CD4-positive, CD25-positive, alpha-beta regulatory T cell (primary cell): ENCODE results near the gene RNASE12. TPM values are rescaled to one million over a fixed set of nuclear protein-coding genes. Genes with fewer than 3 reads are reported as not detected.
"Not testable (repeated sequence)": the region's sequence is repeated elsewhere in the genome, so short reads cannot be mapped to it uniquely, and the experiment has no call there.

Source experiments
- ATAC-seq, 2 donors: fragments of 150-1000 bp; cut with Tn5 transposase; one replicate each; pipeline ENCODE4 v1.10.0; 2021; ENCODE audit warnings: low read depth in 2 of 2, moderate number of reproducible peaks in 2 of 2, moderate library complexity in 1 of 2
- DNase-seq, 3 donors: peaks; one replicate each; pipeline versions ENCODE4 v3.0.0 to v3.0.0-alpha.2; 2012 to 2022; ENCODE audit warnings: mixed read lengths in 1 of 3
- H3K27ac ChIP-seq: one replicate; pipeline ENCODE4 v1.7.0; 2013; ENCODE audit warnings: mild to moderate bottlenecking, low read length; ENCODE audit not compliant: insufficient read depth, poor library complexity, severe bottlenecking
- H3K27me3 ChIP-seq: one replicate; pipeline ENCODE4 v1.7.0; 2013; ENCODE audit warnings: low read length; ENCODE audit not compliant: control insufficient read depth, insufficient read depth
- H3K36me3 ChIP-seq: one replicate; pipeline ENCODE4 v1.7.0; 2013; ENCODE audit warnings: mild to moderate bottlenecking, low read length, moderate library complexity; ENCODE audit not compliant: control insufficient read depth, insufficient read depth
- H3K4me1 ChIP-seq: 2 replicates; pipeline ENCODE4 v1.7.0; 2013; ENCODE audit warnings: mild to moderate bottlenecking, low read length; ENCODE audit not compliant: insufficient read depth, control insufficient read depth, poor library complexity, severe bottlenecking
- H3K4me3 ChIP-seq: one replicate; pipeline ENCODE4 v1.7.0; 2013; ENCODE audit warnings: low read depth, mild to moderate bottlenecking, low read length, moderate library complexity
- H3K9me3 ChIP-seq, 2 experiments: 1 replicate in 1 of 2; 2 replicates in 1 of 2; pipeline ENCODE4 v1.7.0; 2013; ENCODE audit warnings: low read length in 2 of 2, mild to moderate bottlenecking in 1 of 2, moderate library complexity in 1 of 2; ENCODE audit not compliant: control insufficient read depth in 2 of 2
- H3K27ac Mint-ChIP-seq, 3 donors: one replicate each; pipeline ENCODE4 v1.8.0; 2020 to 2022; ENCODE audit warnings: mild to moderate bottlenecking in 3 of 3, mixed read lengths in 3 of 3, moderate library complexity in 2 of 3
- H3K27me3 Mint-ChIP-seq: one replicate; pipeline ENCODE4 v1.8.0; 2022; ENCODE audit warnings: mild to moderate bottlenecking, mixed read lengths
- H3K36me3 Mint-ChIP-seq: one replicate; pipeline ENCODE4 v1.8.0; 2020; ENCODE audit warnings: mixed read lengths
- H3K4me1 Mint-ChIP-seq, 4 donors: one replicate each; pipeline ENCODE4 v1.8.0; 2020 to 2022; ENCODE audit warnings: mixed read lengths in 4 of 4, mild to moderate bottlenecking in 1 of 4
- H3K4me3 Mint-ChIP-seq, 4 donors: one replicate each; pipeline ENCODE4 v1.8.0; 2020 to 2022; ENCODE audit warnings: mild to moderate bottlenecking in 4 of 4, mixed read lengths in 4 of 4, moderate library complexity in 3 of 4
- H3K9me3 Mint-ChIP-seq, 7 donors: one replicate each; pipeline ENCODE4 v1.8.0; 2020 to 2022; ENCODE audit warnings: mixed read lengths in 7 of 7, mild to moderate bottlenecking in 3 of 7, moderate library complexity in 2 of 7
- polyA plus RNA-seq, 4 donors: library from polyadenylated mRNA; unstranded; fragments of 300-500 nt; fragmentation: Illumina TruSeq; gene quantifications; one replicate each; pipeline ENCODE4 v1.2.3, GENCODE V29; 2021
- total RNA-seq: library from RNA; stranded (reverse); gene quantifications from one replicate; pipeline ENCODE4 v1.2.3, GENCODE V29; 2022

Gene RNASE12
- total and polyA plus RNA-seq, 5 donors from 2014 or later = not detected

DNA sequence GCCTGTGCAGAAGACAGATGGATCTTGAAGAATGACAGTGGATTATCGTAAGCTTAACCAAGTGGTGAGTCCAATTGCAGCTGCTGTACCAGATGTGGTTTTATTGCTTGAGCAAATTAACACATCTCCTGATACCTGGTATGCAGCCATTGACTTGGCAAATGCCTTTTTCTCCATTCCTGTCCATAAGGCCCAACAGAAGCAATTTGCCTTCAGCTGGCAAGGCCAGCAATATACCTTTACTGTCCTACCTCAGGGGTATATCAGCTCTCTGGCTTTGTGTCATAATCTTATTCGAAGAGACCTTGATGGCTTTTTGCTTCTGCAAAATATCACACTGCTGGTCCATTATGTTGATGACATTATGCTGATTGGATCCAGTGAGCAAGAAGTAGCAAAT, 21.3 kb downstream of the RNASE12 start:
- H3K27ac Mint-ChIP-seq, H3K4me1 ChIP-seq, H3K36me3 Mint-ChIP-seq, H3K27ac ChIP-seq, H3K4me1 Mint-ChIP-seq, DNase-seq, H3K4me3 Mint-ChIP-seq, H3K4me3 ChIP-seq, H3K36me3 ChIP-seq, ATAC-seq, H3K27me3 ChIP-seq: not testable (repeated sequence)
- Mint-ChIP-seq H3K9me3 (peaks cover 0 to 17% (median 1%) of the 10 kb centered on the region in 7 donors), H3K27me3 (peaks cover 14% of the 10 kb centered on the region)
- H3K9me3 ChIP-seq = peaks cover 10 to 14% of the 10 kb centered on the region in 2 experiments

DNA sequence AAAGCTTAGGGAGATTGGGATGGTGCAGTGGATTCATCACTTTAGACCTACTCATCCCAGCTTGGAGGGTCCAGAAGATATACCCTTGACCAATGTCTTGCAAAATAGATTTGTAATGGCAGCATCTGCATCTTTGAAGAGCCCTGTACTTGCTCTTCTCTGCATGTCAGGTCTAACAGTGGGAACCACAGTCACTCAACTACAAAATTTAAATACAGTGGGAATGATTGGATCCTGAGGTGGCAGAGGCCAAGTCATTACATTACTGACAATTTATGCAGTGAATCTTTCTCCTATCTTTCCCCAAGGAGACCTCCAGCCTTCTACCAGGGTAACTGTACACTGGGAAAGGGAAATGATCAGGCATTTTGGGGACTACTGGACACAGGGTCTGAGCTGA, 22.1 kb downstream of the RNASE12 start:
- H3K9me3 ChIP-seq = peaks cover 10 to 14% of the 10 kb centered on the region in 2 experiments
- Mint-ChIP-seq H3K27ac (no peak overlapping the region), H3K27me3 (peaks cover 20% of the 10 kb centered on the region), H3K36me3 (no peaks in the 10 kb centered on the region), H3K4me1 (peaks cover 0 to 7% (median 6%) of the 10 kb centered on the region in 4 donors), H3K9me3 (peaks cover 0 to 17% (median 1%) of the 10 kb centered on the region in 7 donors), H3K4me3 (no peak overlapping the region)
- DNase-seq (no peak), ATAC-seq (no peak)
- H3K4me3 ChIP-seq = no peak overlapping the region
- no peaks in the 10 kb centered on the region for H3K27me3 ChIP-seq
- no peaks in the 10 kb centered on the region for H3K36me3 ChIP-seq
- no peak overlapping the region for H3K27ac ChIP-seq
- no peaks in the 10 kb centered on the region for H3K4me1 ChIP-seq

DNA sequence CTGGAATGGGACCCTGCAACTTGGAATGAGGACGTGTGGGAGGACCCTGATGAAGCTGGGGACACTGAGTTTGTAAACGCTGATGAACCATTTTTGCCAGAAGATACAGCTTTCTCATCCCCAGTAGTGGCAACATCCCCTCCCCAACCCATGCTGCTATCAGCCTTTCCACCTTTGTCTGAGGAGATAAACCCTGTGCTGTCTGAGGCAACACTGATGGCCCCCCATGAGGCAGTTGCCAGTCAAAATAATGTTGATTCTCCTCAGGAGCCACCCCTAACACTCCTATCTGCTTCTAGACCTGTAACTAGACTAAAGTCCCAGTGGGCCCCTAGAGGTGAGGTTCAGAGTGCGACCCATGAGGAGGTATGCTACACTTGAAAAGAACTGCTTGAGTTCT, 22.8 kb downstream of the RNASE12 start:
- Histone ChIP-seq H3K4me3 (no peak overlapping the region), H3K27me3 (peaks cover 3% of the 10 kb centered on the region), H3K4me1 (no peaks in the 10 kb centered on the region), H3K27ac (no peak overlapping the region), H3K36me3 (no peaks in the 10 kb centered on the region), H3K9me3 (peaks cover 10 to 14% of the 10 kb centered on the region in 2 experiments)
- H3K27ac Mint-ChIP-seq = peak overlapping the region in 1 of 3 donors; percentile 40
- H3K4me1 Mint-ChIP-seq = peaks cover 0 to 7% (median 6%) of the 10 kb centered on the region in 4 donors
- H3K4me3 Mint-ChIP-seq = no peak overlapping the region
- peaks cover 0 to 17% (median 1%) of the 10 kb centered on the region in 7 donors for H3K9me3 Mint-ChIP-seq
- DNase-seq (no peak), ATAC-seq (no peak)
- peaks cover 20% of the 10 kb centered on the region for H3K27me3 Mint-ChIP-seq
- H3K36me3 Mint-ChIP-seq = no peaks in the 10 kb centered on the region

DNA sequence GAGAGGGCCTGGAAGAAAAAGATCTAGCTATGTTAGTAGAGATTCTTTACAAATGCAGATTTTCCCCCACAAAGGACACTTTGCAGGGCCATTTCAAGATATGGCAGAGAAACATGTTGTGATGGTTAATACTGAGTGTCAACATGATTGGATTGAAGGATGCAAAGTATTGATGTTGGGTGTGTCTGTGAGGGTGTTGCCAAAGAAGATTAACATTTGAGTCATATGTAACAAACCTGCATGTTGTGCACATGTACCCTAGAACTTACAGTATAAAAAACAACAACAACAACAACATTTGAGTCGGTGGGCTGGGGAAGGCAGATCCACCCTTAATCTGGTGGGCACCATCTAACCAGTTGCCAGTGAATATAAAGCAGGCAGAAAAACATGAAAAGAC, 24.0 kb downstream of the RNASE12 start:
- not testable (repeated sequence) for ATAC-seq, H3K36me3 Mint-ChIP-seq

DNA sequence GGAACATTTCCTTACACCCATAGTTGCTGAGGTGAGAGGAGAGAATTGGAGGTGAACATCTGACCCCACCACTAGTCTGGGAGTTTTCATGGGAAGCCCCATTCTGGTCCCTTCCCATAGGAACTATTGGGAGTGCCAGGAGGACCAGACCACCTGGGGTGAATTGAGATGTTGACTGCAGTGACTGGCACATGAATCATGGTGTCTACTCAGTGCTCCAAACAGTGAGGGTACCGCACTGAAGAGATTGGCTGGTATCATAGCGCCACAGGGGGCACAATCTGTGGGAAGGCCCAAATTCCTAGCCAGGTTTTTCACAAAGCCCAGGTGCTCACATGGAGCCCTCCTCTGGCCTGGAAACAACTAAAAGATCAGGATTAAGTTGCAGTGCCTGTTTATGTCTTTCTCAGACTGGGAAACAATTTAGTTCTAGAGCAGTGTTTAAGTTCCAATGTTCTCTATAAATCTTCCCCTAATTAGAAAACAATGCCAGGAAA, 26.6 kb downstream of the RNASE12 start:
- H3K4me1 ChIP-seq = no peaks in the 10 kb centered on the region
- peaks cover 8 to 12% of the 10 kb centered on the region in 2 experiments for H3K9me3 ChIP-seq
- H3K27me3 ChIP-seq = peaks cover 5% of the 10 kb centered on the region
- H3K27me3 Mint-ChIP-seq = peaks cover 24% of the 10 kb centered on the region
- H3K36me3 Mint-ChIP-seq = no peaks in the 10 kb centered on the region
- H3K27ac Mint-ChIP-seq = no peak overlapping the region
- H3K27ac ChIP-seq = no peak overlapping the region
- no peaks in the 10 kb centered on the region for H3K36me3 ChIP-seq
- ATAC-seq (no peak), DNase-seq (no peak)
- H3K4me1 Mint-ChIP-seq = peaks cover 0 to 7% (median 6%) of the 10 kb centered on the region in 4 donors
- no peak overlapping the region for H3K4me3 ChIP-seq
- no peak overlapping the region for H3K4me3 Mint-ChIP-seq
- H3K9me3 Mint-ChIP-seq = peaks cover 0 to 15% (median 0%) of the 10 kb centered on the region in 7 donors

More for the DNA sequence above, 24.0 kb downstream of the RNASE12 start:
- not testable (repeated sequence) for H3K4me1 Mint-ChIP-seq, H3K4me1 ChIP-seq, H3K27ac ChIP-seq, H3K4me3 ChIP-seq, H3K27ac Mint-ChIP-seq, H3K4me3 Mint-ChIP-seq, H3K27me3 ChIP-seq, H3K36me3 ChIP-seq, DNase-seq
- Mint-ChIP-seq H3K27me3 (peaks cover 21% of the 10 kb centered on the region), H3K9me3 (peaks cover 0 to 17% (median 0%) of the 10 kb centered on the region in 7 donors)
- peaks cover 10 to 14% of the 10 kb centered on the region in 2 experiments for H3K9me3 ChIP-seq

DNA sequence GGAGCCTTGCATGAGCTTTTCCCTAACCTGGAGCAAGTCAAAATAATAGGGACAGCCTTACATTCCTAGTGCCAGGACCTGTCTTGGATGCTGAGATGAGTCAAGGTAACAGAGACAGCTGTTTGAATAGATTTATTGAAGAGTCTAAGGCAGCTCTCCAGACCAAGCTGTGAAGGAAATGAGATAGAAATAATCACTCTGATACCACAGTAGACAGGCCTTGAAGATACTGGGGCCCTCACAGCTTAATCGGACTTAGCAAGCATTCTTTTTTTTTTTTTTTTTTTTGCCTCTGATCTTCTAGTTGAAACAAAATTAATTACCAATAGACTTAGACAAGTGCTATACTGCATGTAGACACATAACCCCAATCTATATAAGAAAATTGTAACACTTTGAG, 27.2 kb downstream of the RNASE12 start:
- Histone ChIP-seq H3K4me1 (no peaks in the 10 kb centered on the region), H3K27ac (no peak overlapping the region), H3K4me3 (no peak overlapping the region), H3K27me3 (peaks cover 5% of the 10 kb centered on the region), H3K36me3 (no peaks in the 10 kb centered on the region), H3K9me3 (peaks cover 3 to 6% of the 10 kb centered on the region in 2 experiments)
- no peak overlapping the region for H3K27ac Mint-ChIP-seq
- no peak for ATAC-seq
- no peaks in the 10 kb centered on the region for H3K36me3 Mint-ChIP-seq
- peaks cover 0 to 7% (median 6%) of the 10 kb centered on the region in 4 donors for H3K4me1 Mint-ChIP-seq
- peaks cover 24% of the 10 kb centered on the region for H3K27me3 Mint-ChIP-seq
- H3K4me3 Mint-ChIP-seq = no peak overlapping the region
- H3K9me3 Mint-ChIP-seq = peaks cover 0 to 11% (median 0%) of the 10 kb centered on the region in 7 donors
- DNase-seq = no peak

DNA sequence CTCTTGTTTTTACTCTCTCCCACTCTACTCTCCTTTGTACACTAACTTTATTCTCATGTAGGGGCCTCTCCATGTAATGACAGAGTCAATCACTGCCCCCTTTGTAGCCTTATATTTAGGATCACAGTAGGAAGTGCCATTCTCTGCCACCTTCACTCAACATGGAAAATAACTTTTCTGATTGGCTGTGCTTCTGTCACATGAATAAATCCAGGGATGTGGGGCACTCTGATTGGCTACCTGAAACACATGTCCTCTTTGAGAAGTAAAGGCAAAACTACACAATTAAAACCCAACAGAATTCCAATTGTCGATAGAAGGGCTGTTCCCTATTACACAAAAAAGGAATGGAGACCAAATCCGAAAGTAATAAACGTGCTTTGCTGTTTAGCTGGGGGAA, 30.2 kb downstream of the RNASE12 start, which contains the start of gene RNASE9:
Gene RNASE9, minus strand, starts transcription at position 87 of the 400 bp plus-strand sequence.
- Mint-ChIP-seq H3K4me1 (no peaks in the 10 kb centered on the region), H3K27me3 (peaks cover 18% of the 10 kb centered on the region), H3K4me3 (no peak within 1 kb of the TSS), H3K36me3 (no peaks in the 10 kb centered on the region), H3K9me3 (no peaks in the 10 kb centered on the region), H3K27ac (no peak within 1 kb of the TSS)
- no peaks in the 10 kb centered on the region for H3K36me3 ChIP-seq
- peaks cover 5% of the 10 kb centered on the region for H3K27me3 ChIP-seq
- ATAC-seq (no peak), DNase-seq (no peak)
- no peaks in the 10 kb centered on the region for H3K4me1 ChIP-seq
- no peaks in the 10 kb centered on the region for H3K9me3 ChIP-seq
- no peak within 1 kb of the TSS for H3K4me3 ChIP-seq
- no peak within 1 kb of the TSS for H3K27ac ChIP-seq

DNA sequence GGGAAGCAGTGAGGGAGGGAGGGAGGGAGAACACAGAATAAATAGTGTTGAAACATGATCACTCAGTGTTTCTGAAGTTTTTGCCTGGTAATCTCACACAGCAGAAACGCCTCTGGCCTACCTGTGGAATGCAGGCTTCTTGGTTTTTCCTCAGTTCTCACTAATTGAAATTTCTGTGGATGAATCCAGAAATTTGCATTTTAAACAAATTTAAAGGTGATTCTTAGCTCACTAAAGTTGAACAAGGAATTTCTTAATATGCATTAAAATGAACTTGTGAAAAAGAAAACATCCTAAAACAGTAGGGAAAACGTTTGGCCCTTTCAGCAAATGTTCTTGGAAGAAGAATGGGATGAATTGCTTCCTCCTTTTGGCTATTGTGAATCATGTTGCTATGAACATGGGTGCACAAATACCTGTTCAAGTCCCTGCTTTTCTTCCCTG, 31.7 kb downstream of the RNASE12 start:
- Mint-ChIP-seq H3K4me3 (no peak overlapping the region), H3K9me3 (no peaks in the 10 kb centered on the region), H3K27me3 (peaks cover 11% of the 10 kb centered on the region), H3K36me3 (no peaks in the 10 kb centered on the region), H3K4me1 (no peaks in the 10 kb centered on the region), H3K27ac (no peak overlapping the region)
- no peaks in the 10 kb centered on the region for H3K4me1 ChIP-seq
- ATAC-seq = no peak
- H3K27me3 ChIP-seq = peaks cover 5% of the 10 kb centered on the region
- no peaks in the 10 kb centered on the region for H3K36me3 ChIP-seq
- no peak overlapping the region for H3K27ac ChIP-seq
- no peaks in the 10 kb centered on the region for H3K9me3 ChIP-seq
- no peak overlapping the region for H3K4me3 ChIP-seq
- DNase-seq = no peak
